GM12891 (cell line): ENCODE measurements around the gene RPS21.

Experiments
- PAX5 ChIP-seq: IDR thresholded peaks from 2 replicates; pipeline ENCODE4 v1.6.1; 2011; ENCODE audit warnings: low read length, moderate library complexity, mild to moderate bottlenecking; ENCODE audit not compliant: insufficient read depth, severe bottlenecking
- POLR2A ChIP-seq: IDR thresholded peaks from 2 replicates; pipeline ENCODE4 v1.6.1; 2011; ENCODE audit warnings: low read depth, low read length, control low read depth
- POLR2AphosphoS5 ChIP-seq: IDR thresholded peaks from 2 replicates; pipeline ENCODE4 v1.6.1; 2011; ENCODE audit warnings: low read depth, low read length, control low read depth
- POU2F2 ChIP-seq: IDR thresholded peaks from 2 replicates; pipeline ENCODE4 v1.6.1; 2011; ENCODE audit warnings: low read depth, mild to moderate bottlenecking, control low read depth, low read length, moderate library complexity
- TAF1 ChIP-seq: IDR thresholded peaks from 2 replicates; pipeline ENCODE4 v1.6.1; 2011; ENCODE audit warnings: low read depth, low read length, control low read depth

DNA sequence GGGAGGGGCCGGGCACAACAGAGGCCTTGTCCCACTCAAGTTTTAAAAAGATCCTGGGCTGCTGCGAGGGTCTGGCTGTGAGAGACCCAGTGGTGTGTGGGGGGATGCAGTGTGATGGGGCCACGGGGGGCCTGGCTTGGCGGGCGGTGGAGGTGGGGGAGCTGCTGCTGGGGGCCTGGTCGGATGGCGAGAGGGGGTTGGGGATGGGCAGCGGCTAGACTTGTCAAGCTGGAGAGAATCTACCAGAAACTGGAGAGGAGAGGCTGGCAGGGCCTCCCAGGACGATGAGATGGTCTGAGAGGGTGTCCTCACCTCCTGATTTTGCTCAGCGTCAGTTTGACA is 5.1 kb downstream of the RPS21 start:
- TF ChIP-seq TAF1 (no peak), POLR2A (no peak), POLR2AphosphoS5 (no peak), PAX5 (no peak), POU2F2 (no peak)
